ENCODE results near the gene PAX2. TPM values are rescaled to one million over a fixed set of nuclear protein-coding genes. Genes with fewer than 3 reads are reported as not detected.
A peak's percentile ranks its signal among the peaks of the same experiment; 100 is the strongest.

Gene PAX2
- total and polyA plus RNA-seq, 2 of the 8 experiments (the other 6 are each of a cell fraction or from before 2014, with no cell fraction given) = 0.02 TPM; not detected in 1

DNA sequence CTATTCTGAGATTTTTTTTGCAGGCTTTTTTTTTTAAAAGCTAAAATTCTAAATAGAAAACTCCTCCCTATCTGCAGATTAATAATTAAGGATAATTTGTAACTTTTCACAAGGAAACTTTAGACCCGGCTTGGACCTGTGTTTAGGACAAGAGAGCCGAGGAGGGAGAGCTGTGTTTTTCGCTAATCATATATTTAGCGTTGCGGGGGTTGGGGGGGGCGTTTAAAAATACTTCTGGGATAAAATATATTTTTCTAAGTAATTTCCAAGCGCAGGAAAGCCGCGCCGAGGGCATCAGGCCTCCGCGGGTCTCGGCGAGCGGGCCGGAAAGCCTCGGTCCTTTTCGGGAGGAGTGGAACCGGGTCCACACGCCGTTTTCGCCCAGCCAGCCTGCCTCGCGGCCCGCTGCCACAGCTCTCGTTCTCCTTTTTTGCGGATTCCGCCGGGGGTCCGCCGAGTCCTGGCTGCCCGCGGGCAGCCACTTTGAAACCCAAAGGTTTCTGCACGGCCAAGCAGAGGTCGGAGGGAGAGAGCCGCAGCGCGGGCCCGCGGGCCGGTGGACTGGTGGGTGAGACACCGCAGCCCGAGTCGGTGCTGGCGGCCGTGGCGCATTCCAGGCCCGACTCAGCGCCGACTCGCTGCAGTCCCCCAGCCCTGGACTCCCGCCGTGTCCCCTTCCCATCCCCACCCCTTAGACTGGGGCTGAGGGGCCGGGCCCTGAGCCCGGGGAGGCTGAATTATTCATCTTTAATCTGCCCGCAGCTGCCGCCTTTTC lies 2.3 kb downstream of the PAX2 start (continued):
- TF ChIP-seq BRCA1 (IDR thresholded peaks at IDR 0.05; ENCODE audit: low read depth, low read length) (no peak), CBX8 (IDR thresholded peaks at IDR 0.05; ENCODE audit: borderline replicate concordance, low read depth, low read length) (no peak), CTCF (IDR thresholded peaks at IDR 0.05; ENCODE audit: control extremely low read depth in 1 of 3, insufficient read depth in 1 of 3, low read depth in 1 of 3, low read length in 3 of 3) (no peak), RNF2 (IDR thresholded peaks at IDR 0.05; ENCODE audit: borderline replicate concordance, low read depth, low read length, missing control alignments, poor library complexity, severe bottlenecking) (peak; percentile 15), JUN (IDR thresholded peaks at IDR 0.05; ENCODE audit: low read depth, low read length) (no peak), ASH2L (IDR thresholded peaks at IDR 0.05; ENCODE audit: low read length) (no peak), POLR2A (IDR thresholded peaks at IDR 0.05; ENCODE audit: control extremely low read depth in 1 of 2, low read depth in 2 of 2, low read length in 2 of 2) (no peak), TBP (IDR thresholded peaks at IDR 0.05; ENCODE audit: low read depth, low read length) (no peak)

Measured in H1 (cell line).